EL (cell line): ENCODE results near the gene RSPH3.
A peak's percentile ranks its signal among the peaks of the same experiment; 100 is the strongest.

Source experiments
- DNase-seq: peaks from one replicate; pipeline ENCODE4 v3.0.0-alpha.2; 2016

The RSPH3 gene

GRCh38 chr6:158933079-158933595 is 66.9 kb downstream of the RSPH3 start:
- no peak for DNase-seq

- no peak for DNase-seq
Measured at GRCh38 chr6:158928068-158928467, 71.9 kb downstream of the RSPH3 start.

- peak; percentile 81 for DNase-seq
Measured at GRCh38 chr6:158926414-158926813, 73.6 kb downstream of the RSPH3 start.

GRCh38 chr6:158924499-158925455 is 75.2 kb downstream of the RSPH3 start:
- DNase-seq: no peak

- DNase-seq: no peak
Measured at GRCh38 chr6:158923805-158924498, 76.0 kb downstream of the RSPH3 start.
